Heart right ventricle (tissue), 16 donors: ENCODE data around the gene CENPN. TPM values are rescaled to one million over a fixed set of nuclear protein-coding genes. Genes with fewer than 3 reads are reported as not detected.

Experiments used
- ATAC-seq, 8 donors: fragments of 200-7000 bp; cut with Tn5 transposase; one replicate each; pipeline ENCODE4 v1.9.1; 2020; ENCODE audit warnings: mild to moderate bottlenecking in 8 of 8, moderate library complexity in 8 of 8, moderate number of reproducible peaks in 1 of 8
- DNase-seq, 2 donors: peaks; one replicate each; pipeline ENCODE4 v3.0.0-alpha.2; 2020
- H3K27ac ChIP-seq, 10 donors: fragments of 200-600 bp; sonication (generic) in 2 of 10; one replicate each; pipeline versions ENCODE4 v1.5.0 to v1.8.0; 2020 to 2022; ENCODE audit warnings: mild to moderate bottlenecking in 3 of 10
- H3K27me3 ChIP-seq, 7 donors: fragments of 200-600 bp; one replicate each; pipeline ENCODE4 v1.8.0; 2021 to 2022; ENCODE audit warnings: mild to moderate bottlenecking in 2 of 7
- H3K36me3 ChIP-seq, 9 donors: fragments of 200-600 bp; sonication (generic) in 1 of 9; one replicate each; pipeline versions ENCODE4 v1.5.0 to v1.8.0; 2020 to 2022; ENCODE audit warnings: mild to moderate bottlenecking in 2 of 9
- H3K4me1 ChIP-seq, 9 donors: fragments of 200-600 bp; sonication (generic) in 1 of 9; one replicate each; pipeline versions ENCODE4 v1.5.0 to v1.8.0; 2020 to 2022; ENCODE audit warnings: mild to moderate bottlenecking in 4 of 9
- H3K4me3 ChIP-seq, 10 donors: fragments of 200-600 bp; sonication (generic) in 2 of 10; one replicate each; pipeline versions ENCODE4 v1.5.0 to v1.8.0; 2020 to 2022; ENCODE audit warnings: mild to moderate bottlenecking in 7 of 10, moderate library complexity in 2 of 10
- H3K9me3 ChIP-seq, 11 donors: fragments of 200-600 bp in 10 of 11; sonication (generic) in 2 of 11; one replicate each; pipeline versions ENCODE4 v1.5.0 to v1.8.0; 2013 to 2022; ENCODE audit warnings: mild to moderate bottlenecking in 2 of 11, control low read depth in 1 of 11, moderate library complexity in 1 of 11
- WGBS, 2 donors: extraction: QIAGEN DNeasy Blood & Tissue Kit; methylation state at CpG; one replicate each; pipeline ENCODE4 v1.1.7; 2013; ENCODE audit warnings: inconsistent platforms in 1 of 2; 5-methylcytosine and 5-hydroxymethylcytosine counted together
- intact Hi-C, 10 donors: fragments of 100-400 bp; cut with DNase I; formaldehyde crosslinking; loops; one replicate each; pipeline versions ENCODE4 v1.11.1 to v1.14.2; 2022
- polyA plus RNA-seq, 2 donors: library from polyadenylated mRNA; stranded (reverse); fragments of 200-250 nt; gene quantifications; one replicate each; pipeline ENCODE4 v1.2.3, GENCODE V29; 2013
- total RNA-seq, 10 donors: library from RNA; stranded (reverse); fragmentation: NEBNext Ultra II Directional in 3 of 10; extraction: Animal tissue kit (Norgen Biotek cat#: 25700) in 3 of 10; gene quantifications; one replicate each; pipeline versions ENCODE4 v1.2.1 to v1.2.4, GENCODE V29; 2021 to 2023
- TF ChIP-seq, protein P1 (sequence below), 9 donors: fragments of 200-600 bp; sonication (generic) in 2 of 9; IDR thresholded peaks; one replicate each; pipeline versions ENCODE4 v1.5.0 to v1.8.0; 2021 to 2022; ENCODE audit warnings: antibody characterized with exemption in 9 of 9, mild to moderate bottlenecking in 5 of 9, moderate library complexity in 1 of 9
- donor health status: Arrhythmogenic right ventricular cardiomyopathy.
- donor health status: ischemic (EF 13 %, LVEDD 7.1; RV severe dilation, severe dysfunction).
- donor health status: healthy with polysubstance abuse.
- donor health status: DM: no; HTN: yes; CAD: no.
- donor health status: DM: no; HTN: no; CAD: no.
- donor health status: ischemic (EF 25% LVEDD 6.9; RV normal size, moderate dysfunction).
- donor health status: ischemic (EF 25% LVEDD 5.7; RV mildly dilated, moderate dysfunction).
- donor health status: healthy.
- donor health status: DM: yes; HTN: yes; CAD: no.
- donor health status: Ischemic cardiomyopathy.
- donor health status: ischemic (EF 35%, LVEDD 5.7; RV mildly dilated, moderate dysfunction).
- donor health status: nonischemic (EF 11% LVEDD 7.7; RV severe dilation, severe dysfunction).
- donor health status: DM: yes; HTN: yes; CAD: no.
- donor health status: PGD.
- donor health status: ischemic (EF 29% LVEDD 5.4; RV normal size, mild dysfunction).
- donor health status: nonischemic (EF 23%, LVEDD 6.1; RV moderate dilation, normal function).

Gene CENPN
- total and polyA plus RNA-seq, 12 donors: 0.95 to 16.2 (median 9.5) TPM

DNA sequence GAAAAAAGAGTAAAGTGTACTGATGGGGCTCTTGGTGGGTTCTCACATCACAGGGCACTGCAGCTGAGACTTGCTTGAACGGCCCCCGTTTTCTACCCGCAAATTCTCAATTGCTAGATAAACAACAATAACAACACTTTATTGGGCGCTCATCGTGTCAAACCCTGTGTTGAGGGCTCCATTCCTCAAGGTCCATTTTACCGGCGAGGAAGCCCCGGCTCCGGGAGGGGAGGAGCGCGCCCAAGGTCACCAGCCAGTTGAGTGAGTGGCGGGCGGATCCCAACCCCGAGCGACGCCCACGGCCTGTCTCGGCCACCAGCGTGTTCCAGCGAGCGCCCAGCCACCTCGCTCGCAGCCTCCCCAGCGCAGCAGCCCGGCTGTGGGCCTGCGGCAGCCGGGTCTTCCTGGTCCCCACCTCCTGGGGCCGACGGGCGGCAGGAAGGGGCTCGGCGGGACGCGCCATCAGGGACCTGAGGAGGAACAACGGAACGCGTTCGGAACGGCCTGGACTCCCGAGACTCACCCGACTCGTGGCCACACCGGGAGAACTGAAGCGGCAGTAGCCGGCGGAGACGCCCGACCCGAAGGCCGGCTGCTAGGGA, 702 bp upstream of the CENPN start:
- no peaks in the 10 kb centered on the region for H3K27me3 ChIP-seq
- WGBS, 2 donors: 0 to 1% methylated on average over 50 of the region's 50 CpGs
- intact Hi-C loops: loop anchor here in 5 of 10 donors (1.0 to 10.0 kb wide), 5 partner anchors 70 to 728 kb away; partner anchors contain the start of gene C16orf46 (in 3 of the 5)
- H3K36me3 ChIP-seq: peaks cover 0 to 3% (median 0%) of the 10 kb centered on the region in 9 donors
- H3K4me3 ChIP-seq: peak overlapping the region; percentile 74 to 98 (median 84)
- H3K9me3 ChIP-seq: no peaks in the 10 kb centered on the region
- DNase-seq (peak; percentile 79 to 80), ATAC-seq (peak; percentile 47 to 78 (median 52))
- H3K27ac ChIP-seq: peak overlapping the region; percentile 93 to 100 (median 98)
- TF ChIP-seq, protein P1, sequence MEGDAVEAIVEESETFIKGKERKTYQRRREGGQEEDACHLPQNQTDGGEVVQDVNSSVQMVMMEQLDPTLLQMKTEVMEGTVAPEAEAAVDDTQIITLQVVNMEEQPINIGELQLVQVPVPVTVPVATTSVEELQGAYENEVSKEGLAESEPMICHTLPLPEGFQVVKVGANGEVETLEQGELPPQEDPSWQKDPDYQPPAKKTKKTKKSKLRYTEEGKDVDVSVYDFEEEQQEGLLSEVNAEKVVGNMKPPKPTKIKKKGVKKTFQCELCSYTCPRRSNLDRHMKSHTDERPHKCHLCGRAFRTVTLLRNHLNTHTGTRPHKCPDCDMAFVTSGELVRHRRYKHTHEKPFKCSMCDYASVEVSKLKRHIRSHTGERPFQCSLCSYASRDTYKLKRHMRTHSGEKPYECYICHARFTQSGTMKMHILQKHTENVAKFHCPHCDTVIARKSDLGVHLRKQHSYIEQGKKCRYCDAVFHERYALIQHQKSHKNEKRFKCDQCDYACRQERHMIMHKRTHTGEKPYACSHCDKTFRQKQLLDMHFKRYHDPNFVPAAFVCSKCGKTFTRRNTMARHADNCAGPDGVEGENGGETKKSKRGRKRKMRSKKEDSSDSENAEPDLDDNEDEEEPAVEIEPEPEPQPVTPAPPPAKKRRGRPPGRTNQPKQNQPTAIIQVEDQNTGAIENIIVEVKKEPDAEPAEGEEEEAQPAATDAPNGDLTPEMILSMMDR (IDR thresholded peaks at IDR 0.05): no peak
- peaks cover 4 to 45% (median 29%) of the 10 kb centered on the region in 9 donors for H3K4me1 ChIP-seq

DNA sequence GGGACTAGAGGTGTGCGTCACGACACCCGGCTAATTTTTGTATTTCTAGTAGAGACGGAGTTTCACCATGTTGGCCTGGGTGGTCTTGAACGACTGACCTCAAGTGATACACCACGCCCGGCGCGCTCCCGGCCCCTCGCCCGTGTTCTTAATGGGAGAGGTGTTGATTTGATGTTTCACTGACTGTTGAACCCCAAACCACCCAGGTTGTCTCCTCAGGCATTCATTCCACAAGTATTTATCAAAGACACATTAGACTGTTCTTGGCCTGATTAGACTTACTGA, 1.4 kb downstream of the CENPN start:
- ATAC-seq: no peak
- Histone ChIP-seq H3K4me1 (peaks cover 4 to 36% (median 25%) of the 10 kb centered on the region in 9 donors), H3K27ac (peak overlapping the region in 1 of 10 donors; percentile 100), H3K27me3 (no peaks in the 10 kb centered on the region), H3K36me3 (peaks cover 0 to 24% (median 0%) of the 10 kb centered on the region in 9 donors), H3K4me3 (peak overlapping the region in 3 of 10 donors; percentile 74 to 98 (median 80)), H3K9me3 (no peaks in the 10 kb centered on the region)
- TF ChIP-seq, protein P1 (IDR thresholded peaks at IDR 0.05): no peak
- DNase-seq: no peak
- WGBS, 2 donors: 94% methylated on average over 12 of the region's 12 CpGs
- intact Hi-C loops: loop anchor here in 3 of 10 donors (5.0 to 10.0 kb wide), 2 partner anchors 69 to 726 kb away; partner anchors contain the start of gene C16orf46 (in 1 of the 3)

DNA sequence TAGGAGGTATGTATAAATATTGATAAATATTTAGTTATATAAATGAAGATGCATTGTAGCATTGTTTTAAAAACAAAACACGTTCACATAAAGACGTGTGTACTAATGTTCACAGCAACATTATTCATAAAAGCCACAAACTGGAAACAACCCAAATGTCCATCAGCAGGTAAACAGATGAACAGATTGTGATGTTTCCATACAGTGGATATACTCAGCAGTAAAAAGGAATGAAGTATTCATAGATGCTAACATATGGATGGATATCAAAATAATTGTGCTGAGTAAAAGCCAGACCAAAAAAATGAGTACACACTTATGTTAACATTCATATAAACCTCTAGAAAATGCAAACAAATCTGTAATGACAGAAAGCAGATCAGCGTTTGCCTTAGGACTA, 6.0 kb downstream of the CENPN start:
- ATAC-seq (no peak), DNase-seq (no peak)
- H3K4me3 ChIP-seq: no peak overlapping the region
- H3K9me3 ChIP-seq: no peaks in the 10 kb centered on the region
- no peaks in the 10 kb centered on the region for H3K27me3 ChIP-seq
- H3K4me1 ChIP-seq: peaks cover 0 to 6% (median 0%) of the 10 kb centered on the region in 9 donors
- TF ChIP-seq, protein P1 (IDR thresholded peaks at IDR 0.05): no peak
- H3K27ac ChIP-seq: no peak overlapping the region
- H3K36me3 ChIP-seq: peaks cover 0 to 67% (median 0%) of the 10 kb centered on the region in 9 donors
- WGBS, 2 donors: 96% methylated on average over 3 of the region's 3 CpGs
- intact Hi-C loops: no loop called here

DNA sequence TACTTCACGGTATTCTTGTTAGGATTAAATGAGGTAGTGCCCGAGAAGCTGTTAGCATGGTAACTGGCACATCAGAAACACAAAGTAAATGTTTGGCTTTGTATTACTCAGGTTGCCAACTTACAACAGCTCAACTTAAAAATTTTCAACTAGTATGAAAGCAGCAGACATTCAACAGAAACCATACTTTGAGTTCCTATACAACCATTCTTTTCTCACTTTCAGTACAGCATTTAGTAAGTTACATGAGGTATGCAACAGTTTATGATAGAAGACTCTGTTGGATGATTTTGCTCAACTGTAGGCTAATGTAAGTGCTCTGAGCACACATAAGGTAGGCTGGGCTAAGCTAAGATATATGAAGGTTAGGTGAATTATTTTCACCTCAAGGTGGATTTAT, 7.7 kb downstream of the CENPN start:
- TF ChIP-seq, protein P1 (IDR thresholded peaks at IDR 0.05): no peak
- Histone ChIP-seq H3K27ac (no peak overlapping the region), H3K4me3 (no peak overlapping the region), H3K9me3 (no peaks in the 10 kb centered on the region), H3K36me3 (peaks cover 0 to 84% (median 10%) of the 10 kb centered on the region in 9 donors), H3K4me1 (no peaks in the 10 kb centered on the region), H3K27me3 (no peaks in the 10 kb centered on the region)
- intact Hi-C loops: no loop called here
- DNase-seq (no peak), ATAC-seq (no peak)
- 90 to 94% methylated on average over 2 of the region's 2 CpGs for WGBS, 2 donors
